H1 (cell line): ENCODE data around the gene TRIM56. TPM values are rescaled to one million over a fixed set of nuclear protein-coding genes. Genes with fewer than 3 reads are reported as not detected.

ENCODE experiments used
- CTCF ChIA-PET: fragments of 300-600 bp; sonication (Branson Sonifier 250); formaldehyde crosslinking; loops from one replicate; lab custom pipeline; 2021; ENCODE audit not compliant: partially characterized antibody; lab: Charles Lee
- POLR2A ChIA-PET: fragments of 300-600 bp; sonication (Branson Sonifier 250); formaldehyde crosslinking; loops from one replicate; lab custom pipeline; 2021; ENCODE audit warnings: inconsistent platforms; ENCODE audit not compliant: partially characterized antibody; lab: Charles Lee
- DNase-seq, 2 experiments: peaks; one replicate each; pipeline versions ENCODE4 v3.0.0 to v3.0.0-alpha.2; 2010 to 2022; ENCODE audit warnings: low spot score in 2 of 2, low read depth in 1 of 2, mixed read lengths in 1 of 2
- FAIRE-seq: peaks from 2 replicates; lab custom pipeline; 2011; peaks lifted over from hg19 to GRCh38; lab: Jason Lieb, UNC
- H2AFZ ChIP-seq: 2 replicates; pipeline ENCODE4 v1.8.1; 2012; ENCODE audit warnings: low read length, inconsistent platforms
- H2AK5ac ChIP-seq: 2 replicates; pipeline ENCODE4 v1.6.1; 2013; ENCODE audit warnings: low read depth, low read length
- H2BK120ac ChIP-seq: replicated peaks from 2 replicates; pipeline ENCODE3; 2013; ENCODE audit warnings: low read depth, low read length, inconsistent platforms
- H2BK12ac ChIP-seq: 2 replicates; pipeline ENCODE4 v1.6.1; 2013; ENCODE audit warnings: low read depth, low read length
- H2BK15ac ChIP-seq: 2 replicates; pipeline ENCODE4 v1.6.1; 2013; ENCODE audit warnings: low read length
- H2BK20ac ChIP-seq: 2 replicates; pipeline ENCODE4 v1.6.1; 2013; ENCODE audit warnings: low read length
- H2BK5ac ChIP-seq: 2 replicates; pipeline ENCODE4 v1.6.1; 2013; ENCODE audit warnings: low read depth, low read length
- H3K14ac ChIP-seq: 2 replicates; pipeline ENCODE4 v1.6.1; 2013; ENCODE audit warnings: inconsistent platforms; ENCODE audit not compliant: insufficient read length
- H3K18ac ChIP-seq: 2 replicates; pipeline ENCODE4 v1.6.1; 2013; ENCODE audit warnings: low read length; ENCODE audit errors: extremely low read depth
- H3K23ac ChIP-seq: 2 replicates; pipeline ENCODE4 v1.6.1; 2013; ENCODE audit warnings: inconsistent platforms; ENCODE audit not compliant: insufficient read length
- H3K23me2 ChIP-seq: 2 replicates; pipeline ENCODE4 v1.6.1; 2013; ENCODE audit warnings: low read depth, low read length
- H3K27ac ChIP-seq: 2 replicates; pipeline ENCODE4 v1.6.1; 2011; ENCODE audit warnings: low read depth, low read length, inconsistent platforms
- H3K27me3 ChIP-seq, 4 experiments: replicated peaks in 1 of 4; 1 replicate in 1 of 4; 2 replicates in 3 of 4; pipeline versions ENCODE4 v1.6.1 to v1.8.1; 2011 to 2013; ENCODE audit warnings: low read length in 3 of 4, mild to moderate bottlenecking in 3 of 4, inconsistent platforms in 2 of 4, mixed read lengths in 2 of 4, moderate library complexity in 1 of 4; ENCODE audit not compliant: control insufficient read depth in 3 of 4, insufficient read depth in 3 of 4; ENCODE audit errors: extremely low read depth in 1 of 4
- H3K36me3 ChIP-seq, 4 experiments: 2 replicates each; pipeline versions ENCODE4 v1.6.1 to v1.8.1; 2011 to 2013; ENCODE audit warnings: mild to moderate bottlenecking in 4 of 4, low read length in 3 of 4, moderate library complexity in 2 of 4, control low read depth in 1 of 4, inconsistent platforms in 1 of 4; ENCODE audit not compliant: insufficient read depth in 4 of 4, control insufficient read depth in 2 of 4
- H3K4ac ChIP-seq: replicated peaks from 2 replicates; pipeline ENCODE3; 2013; ENCODE audit warnings: low read length, low read depth, mixed read lengths, inconsistent platforms; ENCODE audit not compliant: insufficient read length
- H3K4me1 ChIP-seq, 4 experiments: replicated peaks in 1 of 4; 1 replicate in 1 of 4; 2 replicates in 3 of 4; pipeline versions ENCODE4 v1.6.1 to v1.8.1; 2011 to 2013; ENCODE audit warnings: low read length in 3 of 4, inconsistent platforms in 2 of 4, mixed read lengths in 1 of 4; ENCODE audit not compliant: insufficient read depth in 4 of 4, control insufficient read depth in 3 of 4
- H3K4me2 ChIP-seq, 2 experiments: 2 replicates each; pipeline versions ENCODE4 v1.6.1 to v1.8.1; 2011 to 2013; ENCODE audit warnings: low read depth in 2 of 2, low read length in 2 of 2, control low read depth in 1 of 2, inconsistent platforms in 1 of 2, mild to moderate bottlenecking in 1 of 2; ENCODE audit not compliant: insufficient read depth in 1 of 2
- H3K4me3 ChIP-seq, 4 experiments: fragments of 200-600, 300-600 bp in 1 of 4; sonication (generic), shearing (Covaris generic), sonication (Bioruptor Twin) in 1 of 4; 2 replicates each; pipeline versions ENCODE4 v1.5.1 to v1.8.1; 2011 to 2016; ENCODE audit warnings: low read length in 4 of 4, low read depth in 3 of 4, control low read depth in 2 of 4, inconsistent platforms in 2 of 4, mild to moderate bottlenecking in 2 of 4, mixed read lengths in 1 of 4, moderate library complexity in 1 of 4; ENCODE audit not compliant: insufficient read depth in 2 of 4; ENCODE audit errors: extremely low read depth in 1 of 4
- H3K56ac ChIP-seq: replicated peaks from 2 replicates; pipeline ENCODE3; 2013; ENCODE audit warnings: low read depth, mild to moderate bottlenecking, mixed read lengths, low read length, inconsistent platforms; ENCODE audit not compliant: insufficient read length
- H3K79me1 ChIP-seq: 2 replicates; pipeline ENCODE4 v1.6.1; 2013; ENCODE audit warnings: low read depth, low read length, control low read depth
- H3K79me2 ChIP-seq, 2 experiments: 2 replicates each; pipeline versions ENCODE4 v1.6.1 to v1.8.1; 2012 to 2013; ENCODE audit warnings: low read length in 2 of 2, mild to moderate bottlenecking in 2 of 2, inconsistent platforms in 1 of 2; ENCODE audit not compliant: insufficient read depth in 2 of 2, control insufficient read depth in 1 of 2
- H3K9ac ChIP-seq, 4 experiments: replicated peaks in 1 of 4; 1 replicate in 1 of 4; 2 replicates in 3 of 4; pipeline versions ENCODE4 v1.6.1 to v1.8.1; 2011 to 2013; ENCODE audit warnings: low read depth in 3 of 4, low read length in 3 of 4, control low read depth in 2 of 4, mild to moderate bottlenecking in 2 of 4, moderate library complexity in 2 of 4, inconsistent platforms in 1 of 4; ENCODE audit errors: extremely low read depth in 1 of 4
- H3K9me3 ChIP-seq, 2 experiments: 2 replicates each; pipeline versions ENCODE4 v1.6.1 to v1.8.1; 2012 to 2013; ENCODE audit warnings: mild to moderate bottlenecking in 2 of 2, moderate library complexity in 2 of 2, control low read depth in 1 of 2, inconsistent platforms in 1 of 2, low read depth in 1 of 2, low read length in 1 of 2, mixed read lengths in 1 of 2; ENCODE audit not compliant: insufficient read depth in 2 of 2
- H4K20me1 ChIP-seq, 2 experiments: replicated peaks in 1 of 2; 2 replicates each; pipeline versions ENCODE3 to v1.8.1; 2011 to 2013; ENCODE audit warnings: inconsistent platforms in 2 of 2, low read length in 2 of 2, mild to moderate bottlenecking in 1 of 2; ENCODE audit not compliant: insufficient read depth in 2 of 2, control insufficient read depth in 1 of 2
- H4K5ac ChIP-seq: 2 replicates; pipeline ENCODE4 v1.6.1; 2013; ENCODE audit warnings: low read length, low read depth, mixed read lengths, inconsistent platforms; ENCODE audit not compliant: insufficient read length
- H4K8ac ChIP-seq: 2 replicates; pipeline ENCODE4 v1.8.0; 2013; ENCODE audit warnings: mild to moderate bottlenecking, moderate library complexity, low read length, inconsistent platforms; ENCODE audit not compliant: insufficient read depth; ENCODE audit errors: extremely low read depth
- H4K91ac ChIP-seq: replicated peaks from 2 replicates; pipeline ENCODE3; 2013; ENCODE audit warnings: low read length, mixed read lengths, inconsistent platforms; ENCODE audit not compliant: insufficient read length
- BRCA1 ChIP-seq: IDR thresholded peaks from 2 replicates; pipeline ENCODE4 v1.6.1; 2012; ENCODE audit warnings: low read depth, low read length, improper control_type of control experiment
- CBX5 ChIP-seq: fragments of 300-800, 300-1000 bp; sonication (generic); IDR thresholded peaks from 2 replicates; pipeline ENCODE4 v1.7.1; 2016; ENCODE audit warnings: antibody characterized with exemption, low read length, low read depth
- CHD1 ChIP-seq: IDR thresholded peaks from 2 replicates; pipeline ENCODE4 v1.6.1; 2012; ENCODE audit warnings: low read depth, low read length, improper control_type of control experiment
- CTBP2 ChIP-seq: IDR thresholded peaks from 2 replicates; pipeline ENCODE4 v1.7.0; 2011; ENCODE audit warnings: borderline replicate concordance, mild to moderate bottlenecking, moderate library complexity, mixed read lengths, low read length; ENCODE audit not compliant: insufficient read depth, insufficient read length
- FOSL1 ChIP-seq: IDR thresholded peaks from 2 replicates; pipeline ENCODE4 v1.6.1; 2011; ENCODE audit warnings: mild to moderate bottlenecking, low read depth, low read length, moderate library complexity; ENCODE audit not compliant: insufficient read depth
- GTF2F1 ChIP-seq: IDR thresholded peaks from 2 replicates; pipeline ENCODE4 v1.6.1; 2012; ENCODE audit warnings: low read depth, low read length, improper control_type of control experiment, borderline replicate concordance
- HDAC2 ChIP-seq, 2 experiments: fragments of 300-600 bp in 1 of 2; sonication (generic) in 1 of 2; IDR thresholded peaks; 2 replicates each; pipeline ENCODE4 v1.6.1; 2011 to 2012; ENCODE audit warnings: low read depth in 2 of 2, low read length in 2 of 2, mild to moderate bottlenecking in 2 of 2, moderate library complexity in 2 of 2, borderline replicate concordance in 1 of 2, inconsistent platforms in 1 of 2
- JUN ChIP-seq: IDR thresholded peaks from 2 replicates; pipeline ENCODE4 v1.6.1; 2011; ENCODE audit warnings: low read depth, mild to moderate bottlenecking, improper control_type of control experiment, low read length
- RAD21 ChIP-seq, 2 experiments: IDR thresholded peaks in 1 of 2; conservative IDR thresholded peaks in 1 of 2; 2 replicates each; pipeline ENCODE4 v1.6.1; 2011; ENCODE audit warnings: low read depth in 2 of 2, low read length in 2 of 2, improper control_type of control experiment in 1 of 2, inconsistent platforms in 1 of 2, mild to moderate bottlenecking in 1 of 2, moderate library complexity in 1 of 2
- RFX5 ChIP-seq: IDR thresholded peaks from 2 replicates; pipeline ENCODE4 v1.6.1; 2011; ENCODE audit warnings: low read depth, low read length, improper control_type of control experiment, borderline replicate concordance
- SP2 ChIP-seq: IDR thresholded peaks from 2 replicates; pipeline ENCODE4 v1.6.1; 2012; ENCODE audit warnings: mild to moderate bottlenecking, low read length, inconsistent platforms
- TBP ChIP-seq: IDR thresholded peaks from 2 replicates; pipeline ENCODE4 v1.6.1; 2011; ENCODE audit warnings: low read depth, low read length, improper control_type of control experiment
- WGBS, 2 experiments: shearing (Covaris generic) in 1 of 2; methylation state at CpG; one replicate each; pipeline versions ENCODE4 v1.1.6 to v1.1.7; 2013 to 2015; ENCODE audit warnings: low lambda C conversion rate in 2 of 2, mixed read lengths in 2 of 2, inconsistent platforms in 1 of 2, low coverage in 1 of 2, missing lambda C conversion rate in 1 of 2; ENCODE audit not compliant: insufficient replicate concordance in 2 of 2, insufficient coverage in 1 of 2, insufficient read length in 1 of 2; ENCODE audit errors: extremely low coverage in 1 of 2, missing lambda C conversion rate in 1 of 2; 5-methylcytosine and 5-hydroxymethylcytosine counted together
- polyA plus RNA-seq, 7 experiments: library from polyadenylated mRNA; depleted of rRNA in 3 of 7; stranded (reverse) in 5 of 7; unstranded in 2 of 7; fragments of >200 nt in 5 of 7; fragments of 200-250 nt in 2 of 7; gene quantifications; 1 replicate in 5 of 7; 2 replicates in 1 of 7; 4 replicates in 1 of 7; pipeline versions ENCODE4 v1.2.1 to v1.2.3, GENCODE V29; 2011 to 2013; ENCODE audit warnings: missing spikeins in 2 of 7, mixed read lengths in 2 of 7
- total RNA-seq: library from RNA; stranded (reverse); fragmentation: NEBNext Ultra II Directional; extraction: Animal tissue kit (Norgen Biotek cat#: 25700); gene quantifications from 2 replicates; pipeline ENCODE4 v1.2.1, GENCODE V29; 2021
- TF ChIP-seq, protein P1 (sequence below): IDR thresholded peaks from 2 replicates; pipeline ENCODE4 v1.6.1; 2011; ENCODE audit warnings: low read depth, mild to moderate bottlenecking, low read length; ENCODE audit not compliant: insufficient read depth

TRIM56 gene
- total and polyA plus RNA-seq, 2 of the 8 experiments (the other 6 are each of a cell fraction or from before 2014, with no cell fraction given) = 2.0 to 17.5 TPM

DNA sequence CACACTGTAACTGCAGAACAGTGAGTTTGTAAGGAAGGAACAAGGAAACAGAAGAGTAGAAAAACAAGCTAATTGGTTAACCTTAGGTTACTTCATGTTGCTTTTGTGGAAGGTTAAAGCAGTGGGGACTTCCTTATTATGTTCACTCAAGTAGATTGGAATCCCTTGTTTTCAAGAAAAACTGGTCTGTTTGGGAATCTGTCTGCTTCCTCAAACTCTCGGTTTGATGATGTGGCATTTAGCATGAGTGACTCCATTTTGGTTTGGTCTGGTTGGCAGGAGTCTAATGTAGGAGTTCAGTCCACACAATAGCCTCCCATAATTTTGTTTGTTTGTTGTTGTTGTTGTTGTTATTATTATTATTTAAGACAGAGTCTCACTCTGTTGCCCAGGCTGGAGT, 3.8 kb upstream of the TRIM56 start:
- H2BK5ac ChIP-seq = no peak overlapping the region
- H2BK15ac ChIP-seq = no peak overlapping the region
- POLR2A ChIA-PET = interaction anchor here (0.9 kb wide), 1 partner anchor 20 kb away, joined by 4 read pairs; no protein-coding TSS in a partner anchor
- H3K23ac ChIP-seq = no peak overlapping the region
- no peak overlapping the region for H2BK20ac ChIP-seq
- H3K4me1 ChIP-seq = peaks cover 0 to 6% (median 3%) of the 10 kb centered on the region in 4 experiments; a peak in 3 of 7 replicates
- no peak for FAIRE-seq
- no peak overlapping the region for H2AFZ ChIP-seq
- H4K20me1 ChIP-seq = no peaks in the 10 kb centered on the region
- H3K27me3 ChIP-seq = no peaks in the 10 kb centered on the region
- no peak overlapping the region for H3K18ac ChIP-seq
- H4K5ac ChIP-seq = no peak overlapping the region
- CTCF ChIA-PET = interaction anchor here (1.8 kb wide), 1 partner anchor 22 kb away, joined by 6 read pairs; no protein-coding TSS in a partner anchor
- H3K9ac ChIP-seq = no peak overlapping the region
- H3K4me2 ChIP-seq = no peak overlapping the region
- H3K36me3 ChIP-seq = no peaks in the 10 kb centered on the region
- WGBS, 2 experiments = 76% methylated on average over 1 of the region's 1 CpG; no CpG with 5 or more reads in 1 of the 2 experiments
- H3K14ac ChIP-seq = no peak overlapping the region
- no peaks in the 10 kb centered on the region for H3K79me1 ChIP-seq
- no peak for DNase-seq
- no peak overlapping the region for H2BK12ac ChIP-seq
- H3K4ac ChIP-seq = no peak overlapping the region
- H3K23me2 ChIP-seq = peaks cover 4% of the 10 kb centered on the region; the same call in 1 of the 2 replicates
- H2BK120ac ChIP-seq = no peak overlapping the region
- H3K56ac ChIP-seq = no peak overlapping the region
- H3K9me3 ChIP-seq = no peaks in the 10 kb centered on the region
- no peak overlapping the region for H4K91ac ChIP-seq
- H3K4me3 ChIP-seq = no peak overlapping the region
- H4K8ac ChIP-seq = no peak overlapping the region
- H3K27ac ChIP-seq = no peak overlapping the region
- no peak overlapping the region for H2AK5ac ChIP-seq
- H3K79me2 ChIP-seq = no peaks in the 10 kb centered on the region
- no peak for TF ChIP-seq TBP
- TF ChIP-seq CBX5 = no peak
- TF ChIP-seq CTBP2 = no peak
- no peak for TF ChIP-seq FOSL1
- no peak for TF ChIP-seq RAD21 (IDR thresholded peaks at IDR 0.05 in 1 of 2, conservative IDR thresholded peaks at IDR 0.05 in 1 of 2; ENCODE audit: low read depth in 2 of 2, low read length in 2 of 2)
- TF ChIP-seq SP2 = no peak
- no peak for TF ChIP-seq RFX5
- no peak for TF ChIP-seq GTF2F1
- no peak for TF ChIP-seq HDAC2 (IDR thresholded peaks at IDR 0.05; ENCODE audit: borderline replicate concordance in 1 of 2, low read depth in 2 of 2, low read length in 2 of 2)
- TF ChIP-seq, protein P1, sequence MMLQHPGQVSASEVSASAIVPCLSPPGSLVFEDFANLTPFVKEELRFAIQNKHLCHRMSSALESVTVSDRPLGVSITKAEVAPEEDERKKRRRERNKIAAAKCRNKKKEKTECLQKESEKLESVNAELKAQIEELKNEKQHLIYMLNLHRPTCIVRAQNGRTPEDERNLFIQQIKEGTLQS = no peak
- no peak for TF ChIP-seq JUN
- TF ChIP-seq BRCA1 = no peak
- TF ChIP-seq CHD1 = no peak
